HCT116 (cell line): ENCODE data around the gene ATL1. TPM values are rescaled to one million over a fixed set of nuclear protein-coding genes. Genes with fewer than 3 reads are reported as not detected.

Experiments
- ATAC-seq: fragments of 200-7000 bp; cut with Tn5 transposase; 2 replicates; pipeline ENCODE4 v1.9.1; 2020; ENCODE audit warnings: mild to moderate bottlenecking, moderate library complexity
- BruUV-seq: library from RNA; stranded (reverse); fragments of 400-500 nt; replicated peaks from 2 replicates; lab custom pipeline; 2021; lab: Mats Ljungman, UMichigan
- CTCF ChIA-PET: fragments of 300-600 bp; sonication (Branson Sonifier 250); formaldehyde crosslinking; loops from one replicate; lab custom pipeline; 2021; ENCODE audit warnings: antibody characterized with exemption; lab: Charles Lee
- POLR2A ChIA-PET: fragments of 300-600, 350-600 bp; sonication (Branson Sonifier 250); formaldehyde crosslinking; loops from one replicate; lab custom pipeline; 2021; ENCODE audit warnings: antibody characterized with exemption; lab: Charles Lee
- RAD21 ChIA-PET, 2 experiments: fragments of 300-600 bp; sonication (Branson Sonifier 250); formaldehyde crosslinking; loops; one replicate each; lab custom pipeline; 2023; ENCODE audit warnings: low total read pairs in 2 of 2; ENCODE audit not compliant: uncharacterized antibody in 2 of 2, unreplicated experiment in 2 of 2, low non-redundant PET in 1 of 2; lab: Charles Lee
- DNase-seq: peaks from one replicate; pipeline ENCODE4 v3.0.0-alpha.2; 2010; ENCODE audit warnings: low read depth, low spot score
- H2AFZ ChIP-seq: fragments of 200-600 bp; shearing (Covaris generic), sonication (generic); 2 replicates; pipeline ENCODE4 v1.6.1; 2017; ENCODE audit warnings: low read depth, mixed run types, mixed read lengths, antibody characterized with exemption, low read length; ENCODE audit not compliant: poor library complexity, severe bottlenecking
- H3K27ac ChIP-seq: 2 replicates; pipeline ENCODE4 v1.5.1; 2012; ENCODE audit warnings: low read depth, low read length
- H3K27me3 ChIP-seq: fragments of 200-600 bp; sonication (generic); 2 replicates; pipeline ENCODE4 v1.6.1; 2016; ENCODE audit warnings: mixed run types, low read length, mixed read lengths; ENCODE audit not compliant: insufficient read depth
- H3K36me3 ChIP-seq, 2 experiments: fragments of 200-500 bp in 1 of 2; fragments of 200-600 bp in 1 of 2; sonication (Bioruptor generic) in 1 of 2; sonication (generic) in 1 of 2; 2 replicates each; pipeline versions ENCODE4 v1.5.1 to v1.6.1; 2014 to 2016; ENCODE audit warnings: low read length in 2 of 2, inconsistent platforms in 1 of 2, mixed read lengths in 1 of 2, mixed run types in 1 of 2; ENCODE audit not compliant: insufficient read depth in 2 of 2, control insufficient read depth in 1 of 2
- H3K4me1 ChIP-seq, 2 experiments: fragments of 200-600 bp in 1 of 2; sonication (generic) in 1 of 2; 2 replicates each; pipeline versions ENCODE4 v1.5.1 to v1.6.1; 2012 to 2017; ENCODE audit warnings: low read length in 2 of 2, inconsistent platforms in 1 of 2, mild to moderate bottlenecking in 1 of 2, mixed read lengths in 1 of 2, mixed run types in 1 of 2, moderate library complexity in 1 of 2; ENCODE audit not compliant: insufficient read depth in 2 of 2, control insufficient read depth in 1 of 2
- H3K4me2 ChIP-seq: fragments of 200-600 bp; sonication (generic); 2 replicates; pipeline ENCODE4 v1.6.1; 2017; ENCODE audit warnings: mixed run types, low read length, mixed read lengths
- H3K4me3 ChIP-seq, 2 experiments: fragments of 200-600 bp in 1 of 2; sonication (generic) in 1 of 2; replicated peaks in 1 of 2; 2 replicates each; pipeline ENCODE4 v1.5.1; 2011 to 2016; ENCODE audit warnings: low read length in 2 of 2, control low read depth in 1 of 2, low read depth in 1 of 2, mild to moderate bottlenecking in 1 of 2, mixed read lengths in 1 of 2, mixed run types in 1 of 2
- H3K79me2 ChIP-seq: fragments of 200-600 bp; sonication (generic); 2 replicates; pipeline ENCODE4 v1.6.1; 2017; ENCODE audit warnings: mild to moderate bottlenecking, mixed run types, low read length, moderate library complexity, mixed read lengths; ENCODE audit not compliant: insufficient read depth
- H3K9ac ChIP-seq: fragments of 200-600 bp; sonication (generic); 2 replicates; pipeline ENCODE4 v1.6.1; 2016; ENCODE audit warnings: low read length, mixed read lengths
- H3K9me2 ChIP-seq: fragments of 200-600 bp; sonication (generic), shearing (Covaris generic); 2 replicates; pipeline ENCODE4 v1.6.1; 2017; ENCODE audit warnings: mixed run types, mild to moderate bottlenecking, moderate library complexity; ENCODE audit not compliant: insufficient read depth
- H3K9me3 ChIP-seq, 2 experiments: fragments of 200-500 bp in 1 of 2; fragments of 200-600 bp in 1 of 2; sonication (Bioruptor generic) in 1 of 2; sonication (generic) in 1 of 2; 2 replicates each; pipeline ENCODE4 v1.6.1; 2014 to 2017; ENCODE audit warnings: low read length in 2 of 2, mixed read lengths in 2 of 2, inconsistent platforms in 1 of 2, low read depth in 1 of 2, mild to moderate bottlenecking in 1 of 2, mixed run types in 1 of 2, moderate library complexity in 1 of 2; ENCODE audit not compliant: control insufficient read depth in 1 of 2, insufficient read depth in 1 of 2
- H4K20me1 ChIP-seq: fragments of 200-600 bp; sonication (generic), shearing (Covaris generic); 2 replicates; pipeline ENCODE4 v1.6.1; 2017; ENCODE audit warnings: mixed run types, mild to moderate bottlenecking, moderate library complexity; ENCODE audit not compliant: insufficient read depth
- CBX3 ChIP-seq: IDR thresholded peaks from 2 replicates; pipeline ENCODE4 v1.6.1; 2012; ENCODE audit warnings: low read depth
- CEBPB ChIP-seq: IDR thresholded peaks from 2 replicates; pipeline ENCODE4 v1.6.1; 2012; ENCODE audit warnings: low read depth
- CTCF ChIP-seq, 3 experiments: fragments of 200-600 bp in 1 of 3; sonication (generic) in 1 of 3; IDR thresholded peaks in 2 of 3; conservative IDR thresholded peaks in 1 of 3; 2 replicates each; pipeline ENCODE4 v1.5.1; 2012 to 2017; ENCODE audit warnings: low read depth in 2 of 3, low read length in 2 of 3, antibody characterized with exemption in 1 of 3, borderline replicate concordance in 1 of 3, control low read depth in 1 of 3, mild to moderate bottlenecking in 1 of 3, mixed read lengths in 1 of 3, mixed run types in 1 of 3, moderate library complexity in 1 of 3; ENCODE audit not compliant: insufficient read depth in 1 of 3
- EGR1 ChIP-seq: IDR thresholded peaks from 2 replicates; pipeline ENCODE4 v1.6.1; 2012; ENCODE audit warnings: low read depth
- EZH2 ChIP-seq: fragments of 200-600 bp; sonication (generic); IDR thresholded peaks from 2 replicates; pipeline ENCODE4 v1.6.1; 2017; ENCODE audit warnings: antibody characterized with exemption, mixed run types
- EZH2phosphoT487 ChIP-seq: fragments of 200-600 bp; IDR thresholded peaks from 2 replicates; pipeline ENCODE4 v1.6.1; 2018; ENCODE audit warnings: antibody characterized with exemption, borderline replicate concordance
- FOSL1 ChIP-seq: IDR thresholded peaks from 2 replicates; pipeline ENCODE4 v1.6.1; 2012; ENCODE audit warnings: low read depth
- POLR2AphosphoS5 ChIP-seq: IDR thresholded peaks from 2 replicates; pipeline ENCODE4 v1.6.1; 2011; ENCODE audit warnings: mild to moderate bottlenecking, low read depth, low read length, moderate library complexity
- SIN3A ChIP-seq: IDR thresholded peaks from 2 replicates; pipeline ENCODE4 v1.6.1; 2012; ENCODE audit warnings: low read depth
- SP1 ChIP-seq: IDR thresholded peaks from 2 replicates; pipeline ENCODE4 v1.6.1; 2012; ENCODE audit warnings: low read depth
- SRF ChIP-seq: IDR thresholded peaks from 2 replicates; pipeline ENCODE4 v1.6.1; 2012; ENCODE audit warnings: low read depth
- TCF7L2 ChIP-seq: IDR thresholded peaks from 2 replicates; pipeline ENCODE4 v1.7.0; 2011; ENCODE audit warnings: borderline replicate concordance, inconsistent platforms; ENCODE audit not compliant: insufficient read depth, insufficient read length; ENCODE audit errors: extremely low read depth
- YY1 ChIP-seq: IDR thresholded peaks from 2 replicates; pipeline ENCODE4 v1.6.1; 2011; ENCODE audit warnings: low read length, low read depth, moderate library complexity, mild to moderate bottlenecking; ENCODE audit not compliant: insufficient replicate concordance; ENCODE audit errors: extremely low read depth
- ZNF274 ChIP-seq: fragments of 200-500 bp; sonication (Bioruptor generic); IDR thresholded peaks from 2 replicates; pipeline ENCODE4 v1.6.1; 2014; ENCODE audit warnings: mild to moderate bottlenecking, low read depth, low read length, inconsistent platforms
- intact Hi-C: fragments of 100-400 bp; cut with micrococcal nuclease; formaldehyde crosslinking; loops from 2 replicates; pipeline ENCODE4 v1.10.0; 2022
- total RNA-seq: library from RNA; stranded (reverse); gene quantifications from one replicate; pipeline ENCODE4 v1.2.1, GENCODE V29; 2021; ENCODE audit not compliant: unreplicated experiment
- TF ChIP-seq, protein P1 (sequence below): IDR thresholded peaks from 2 replicates; pipeline ENCODE4 v1.6.1; 2012
- TF ChIP-seq, protein P2 (sequence below): IDR thresholded peaks from 2 replicates; pipeline ENCODE4 v1.6.1; 2011; ENCODE audit warnings: mild to moderate bottlenecking, low read length, moderate library complexity; ENCODE audit not compliant: insufficient replicate concordance; ENCODE audit errors: extremely low read depth

Gene ATL1
- total RNA-seq, 1 experiment from 2014 or later: 1.4 TPM

GRCh38 chr14:50524060-50524459 lies 35.9 kb upstream of the ATL1 start:
- Histone ChIP-seq H3K4me3 (no peak overlapping the region), H3K27ac (no peak overlapping the region), H4K20me1 (peaks cover 20% of the 10 kb centered on the region; the same call in 1 of the 2 replicates), H3K36me3 (no peaks in the 10 kb centered on the region), H3K79me2 (peaks cover 99% of the 10 kb centered on the region), H3K9me2 (no peaks in the 10 kb centered on the region), H2AFZ (no peak overlapping the region), H3K9me3 (no peaks in the 10 kb centered on the region), H3K4me1 (peaks cover 17 to 32% of the 10 kb centered on the region in 2 experiments), H3K9ac (no peak overlapping the region), H3K27me3 (no peaks in the 10 kb centered on the region), H3K4me2 (no peak overlapping the region)
- ATAC-seq (no peak), DNase-seq (no peak)
- intact Hi-C loops: no loop called here
- ChIA-PET RAD21 (no interaction called here), CTCF (no interaction called here), POLR2A (no interaction called here)
- TF ChIP-seq, protein P1, sequence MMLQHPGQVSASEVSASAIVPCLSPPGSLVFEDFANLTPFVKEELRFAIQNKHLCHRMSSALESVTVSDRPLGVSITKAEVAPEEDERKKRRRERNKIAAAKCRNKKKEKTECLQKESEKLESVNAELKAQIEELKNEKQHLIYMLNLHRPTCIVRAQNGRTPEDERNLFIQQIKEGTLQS: no peak
- TF ChIP-seq SIN3A: no peak
- no peak for TF ChIP-seq CTCF (IDR thresholded peaks at IDR 0.05 in 2 of 3, conservative IDR thresholded peaks at IDR 0.05 in 1 of 3; ENCODE audit: borderline replicate concordance in 1 of 3, insufficient read depth in 1 of 3, low read depth in 2 of 3, low read length in 2 of 3)
- no peak for TF ChIP-seq SRF
- TF ChIP-seq CBX3: no peak
- no peak for TF ChIP-seq EGR1
- no peak for TF ChIP-seq POLR2AphosphoS5
- TF ChIP-seq YY1: no peak
- no peak for TF ChIP-seq CEBPB
- TF ChIP-seq, protein P2, sequence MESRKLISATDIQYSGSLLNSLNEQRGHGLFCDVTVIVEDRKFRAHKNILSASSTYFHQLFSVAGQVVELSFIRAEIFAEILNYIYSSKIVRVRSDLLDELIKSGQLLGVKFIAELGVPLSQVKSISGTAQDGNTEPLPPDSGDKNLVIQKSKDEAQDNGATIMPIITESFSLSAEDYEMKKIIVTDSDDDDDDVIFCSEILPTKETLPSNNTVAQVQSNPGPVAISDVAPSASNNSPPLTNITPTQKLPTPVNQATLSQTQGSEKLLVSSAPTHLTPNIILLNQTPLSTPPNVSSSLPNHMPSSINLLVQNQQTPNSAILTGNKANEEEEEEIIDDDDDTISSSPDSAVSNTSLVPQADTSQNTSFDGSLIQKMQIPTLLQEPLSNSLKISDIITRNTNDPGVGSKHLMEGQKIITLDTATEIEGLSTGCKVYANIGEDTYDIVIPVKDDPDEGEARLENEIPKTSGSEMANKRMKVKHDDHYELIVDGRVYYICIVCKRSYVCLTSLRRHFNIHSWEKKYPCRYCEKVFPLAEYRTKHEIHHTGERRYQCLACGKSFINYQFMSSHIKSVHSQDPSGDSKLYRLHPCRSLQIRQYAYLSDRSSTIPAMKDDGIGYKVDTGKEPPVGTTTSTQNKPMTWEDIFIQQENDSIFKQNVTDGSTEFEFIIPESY: no peak
- no peak for TF ChIP-seq SP1
- TF ChIP-seq TCF7L2: no peak
- no peak for TF ChIP-seq FOSL1
- no peak for TF ChIP-seq EZH2
- TF ChIP-seq EZH2phosphoT487: no peak
- TF ChIP-seq ZNF274: no peak
- BruUV-seq: no TSS peak
